Measurements from ENCODE around the gene MBNL2.

MBNL2 gene

DNA sequence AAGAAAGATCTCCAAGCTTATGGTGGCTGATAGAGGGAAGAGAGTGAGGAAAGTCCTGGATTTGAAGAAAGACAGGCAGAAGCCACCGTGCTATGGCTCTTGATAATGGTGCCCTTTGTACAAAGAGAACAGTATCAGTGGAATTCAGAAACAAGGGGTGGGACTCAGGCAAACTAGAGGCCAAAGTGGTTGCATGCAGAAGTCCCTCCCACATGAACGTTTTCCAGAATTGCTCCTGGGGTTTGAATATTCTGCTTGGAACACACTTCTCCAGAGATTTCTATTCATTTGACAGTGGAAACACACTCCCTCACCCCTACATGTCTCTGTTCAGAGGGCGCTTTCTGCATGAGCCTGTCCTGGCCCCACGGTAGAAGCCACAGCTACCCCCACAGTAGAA is 10.1 kb upstream of the MBNL2 start:
- DNase-seq, result no peak

DNA sequence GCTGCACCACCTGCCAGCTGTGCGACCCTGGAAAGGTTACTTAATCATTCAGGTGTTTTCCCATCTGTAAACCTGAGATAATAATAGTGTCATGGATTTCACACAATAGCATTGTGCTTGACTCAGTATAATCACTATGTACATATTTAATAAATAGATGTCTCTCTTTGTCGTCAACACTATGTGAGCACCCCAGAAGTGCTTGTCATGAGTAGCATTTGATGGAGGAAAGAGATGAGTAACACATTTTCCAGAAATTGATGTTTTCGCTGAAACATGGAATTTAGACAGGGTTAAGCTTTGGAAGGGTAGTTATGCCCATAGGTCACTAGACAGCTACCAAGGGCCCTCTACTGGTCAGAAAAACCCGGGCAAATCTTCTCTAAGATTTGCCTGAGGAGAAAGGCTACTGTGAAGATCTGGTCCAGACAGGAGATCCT is 9.5 kb upstream of the MBNL2 start:
- DNase-seq, result no peak

DNA sequence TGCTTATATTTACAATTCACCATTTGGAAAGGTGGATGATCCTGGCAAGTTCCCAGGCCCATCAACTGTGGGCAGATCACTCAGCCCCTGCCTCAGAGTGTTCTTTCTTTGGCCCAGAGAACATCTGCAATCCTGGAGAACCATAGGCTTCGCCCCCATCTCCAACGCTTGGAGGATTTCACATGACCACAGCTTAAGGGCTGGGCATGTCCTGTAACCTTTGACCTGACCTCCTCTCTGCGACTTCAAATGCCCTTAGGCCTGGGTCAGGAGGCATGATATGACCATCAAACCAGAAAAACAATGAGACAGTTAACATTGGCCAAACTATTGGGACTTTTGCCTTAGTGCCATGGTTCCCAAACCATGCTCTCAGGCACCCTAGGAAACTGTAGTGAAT is 7.2 kb upstream of the MBNL2 start:
- DNase-seq, result no peak

DNA sequence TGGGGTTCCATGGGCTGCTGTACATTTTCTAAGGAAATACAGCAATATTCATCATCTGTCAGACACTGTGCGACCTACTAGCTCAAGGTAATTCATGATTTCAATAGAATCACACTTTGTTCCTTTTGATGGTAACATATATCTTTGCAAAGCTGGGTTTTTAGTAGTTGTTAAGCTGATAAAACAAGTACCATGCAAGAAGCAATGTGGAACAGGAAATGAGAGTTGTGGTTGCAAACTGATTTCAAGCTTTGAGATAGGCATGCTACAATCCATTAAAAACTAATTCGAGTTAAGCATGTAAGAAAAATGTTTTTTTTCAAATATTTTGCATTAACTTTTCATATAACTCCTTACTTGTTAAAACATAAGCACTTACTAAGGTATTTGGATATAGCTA is 6.8 kb upstream of the MBNL2 start:
- DNase-seq, result no peak

DNA sequence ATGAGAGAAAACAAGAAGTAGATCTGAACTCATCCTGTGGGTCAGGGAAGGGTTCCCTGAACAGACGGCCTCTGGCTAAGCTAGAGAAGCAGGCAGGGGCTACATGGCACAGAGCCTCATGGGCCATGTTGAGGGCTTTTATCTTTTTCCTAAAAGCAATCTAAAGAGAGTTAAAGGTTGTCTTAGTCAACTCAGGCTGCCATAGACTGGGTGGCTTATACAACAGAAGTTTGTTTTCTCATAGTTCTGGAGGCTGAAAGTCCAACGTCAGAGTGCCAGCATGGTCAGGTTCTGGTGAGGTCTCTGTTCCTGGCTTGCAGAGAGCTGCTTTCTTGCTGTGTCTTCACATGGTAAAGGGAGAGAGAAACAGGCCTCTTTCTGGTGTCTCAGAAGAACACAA is 2.9 kb upstream of the MBNL2 start:
- DNase-seq, result no peak

DNA sequence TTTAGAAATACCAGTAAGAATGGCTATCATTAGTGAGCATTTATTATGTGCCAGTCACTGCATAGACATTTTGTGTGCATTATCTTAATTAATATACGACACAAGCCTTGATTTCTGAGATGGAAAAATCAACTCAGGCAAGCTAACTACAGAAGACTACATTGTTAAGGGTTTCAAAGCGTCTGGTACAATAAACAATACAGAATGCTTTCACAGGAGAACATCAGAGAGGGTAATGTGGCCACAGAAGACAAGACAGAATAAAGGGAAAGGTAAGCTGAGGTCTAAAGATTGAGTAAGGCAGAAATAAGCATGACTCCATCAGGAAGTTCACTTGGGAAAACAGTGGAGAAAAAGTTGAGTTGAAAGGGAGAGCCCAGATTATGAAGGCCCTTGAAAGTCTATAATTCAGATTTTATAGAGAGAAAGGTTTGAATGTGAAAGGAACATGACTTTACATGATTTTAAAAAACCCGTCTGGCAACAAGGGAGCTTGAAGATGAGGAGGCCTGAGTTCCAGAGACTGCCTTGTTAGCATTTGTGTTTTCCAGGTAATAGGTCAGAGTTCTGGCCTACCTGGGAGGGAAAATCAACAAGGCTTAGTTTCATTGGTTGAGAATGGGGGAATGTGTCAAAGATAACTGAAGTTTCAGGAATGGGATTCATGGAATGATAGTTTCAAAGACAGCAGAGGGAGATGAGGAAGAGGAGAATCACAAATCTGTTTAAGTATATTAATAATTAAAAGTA is 1.8 kb upstream of the MBNL2 start:
- DNase-seq, result no peak

DNA sequence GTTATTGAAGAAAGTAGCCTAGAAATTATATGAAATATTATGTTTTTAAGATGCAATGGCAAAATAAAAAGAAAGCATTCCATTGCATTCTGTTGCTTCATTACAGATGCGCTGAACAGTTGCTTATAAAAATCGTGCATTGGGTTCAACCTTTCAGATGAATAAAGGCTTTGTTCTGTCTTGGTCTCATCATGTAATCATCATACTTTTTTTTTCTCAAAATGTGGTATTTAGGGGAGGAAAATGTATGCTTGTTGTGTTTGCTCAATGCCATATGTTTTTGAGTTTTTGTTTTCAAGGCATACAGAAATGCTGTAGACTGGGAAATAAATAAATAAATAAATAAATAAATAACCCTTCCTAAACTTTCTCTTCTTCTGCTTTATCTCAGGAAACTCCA is 1.1 kb upstream of the MBNL2 start:
- no peak for DNase-seq

DNA sequence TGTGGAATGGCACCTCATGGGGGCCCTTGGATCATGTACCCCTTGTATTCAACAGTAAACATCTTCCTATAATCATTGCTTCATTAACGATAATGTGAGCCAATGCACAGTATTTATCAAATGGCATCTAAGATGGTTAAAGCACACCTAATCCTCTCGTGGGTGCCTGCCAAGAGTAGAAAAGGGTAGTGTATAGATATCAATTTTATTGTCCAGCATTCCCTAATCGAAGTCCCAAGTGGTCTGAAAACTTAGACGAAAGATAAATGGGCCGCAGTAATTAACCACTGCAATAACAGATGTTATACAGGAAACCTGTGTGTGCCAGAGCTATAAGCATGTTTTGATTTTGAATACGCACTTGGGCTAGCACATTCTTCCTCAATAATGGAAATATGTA is 667 bp upstream of the MBNL2 start:
- no peak for DNase-seq

DNA sequence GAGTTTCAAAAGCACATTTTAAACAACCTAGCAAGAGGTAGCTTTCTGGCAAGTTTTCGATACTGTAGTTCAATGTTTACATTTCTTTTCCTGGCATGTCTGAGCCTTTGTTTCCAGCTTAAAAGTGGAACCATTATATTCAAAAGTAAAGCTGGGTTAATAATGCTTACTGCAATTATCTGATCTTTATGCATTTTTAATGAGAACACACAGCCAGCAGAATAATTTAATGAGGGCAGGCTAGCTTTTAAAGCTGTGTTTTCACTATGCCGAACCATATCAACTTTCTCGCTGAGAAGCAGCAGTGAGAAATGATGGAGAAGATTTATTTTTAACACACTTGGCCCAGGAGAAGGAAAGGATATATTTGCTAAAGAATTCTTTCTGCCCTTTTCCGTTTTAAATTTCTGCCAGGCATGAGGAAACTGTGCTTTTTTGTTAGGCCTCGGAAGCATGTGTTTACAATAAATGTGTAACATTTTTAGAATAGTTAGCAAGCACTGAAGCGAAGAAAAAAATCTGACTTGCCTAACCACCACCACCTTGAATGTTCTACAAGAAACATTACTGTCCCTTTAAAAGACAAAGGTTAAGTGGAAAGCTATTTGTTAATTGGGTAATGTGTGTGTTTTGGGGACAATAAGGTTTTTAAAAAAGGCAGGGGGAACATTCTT is 1.0 kb downstream of the MBNL2 start:
- no peak for DNase-seq

DNA sequence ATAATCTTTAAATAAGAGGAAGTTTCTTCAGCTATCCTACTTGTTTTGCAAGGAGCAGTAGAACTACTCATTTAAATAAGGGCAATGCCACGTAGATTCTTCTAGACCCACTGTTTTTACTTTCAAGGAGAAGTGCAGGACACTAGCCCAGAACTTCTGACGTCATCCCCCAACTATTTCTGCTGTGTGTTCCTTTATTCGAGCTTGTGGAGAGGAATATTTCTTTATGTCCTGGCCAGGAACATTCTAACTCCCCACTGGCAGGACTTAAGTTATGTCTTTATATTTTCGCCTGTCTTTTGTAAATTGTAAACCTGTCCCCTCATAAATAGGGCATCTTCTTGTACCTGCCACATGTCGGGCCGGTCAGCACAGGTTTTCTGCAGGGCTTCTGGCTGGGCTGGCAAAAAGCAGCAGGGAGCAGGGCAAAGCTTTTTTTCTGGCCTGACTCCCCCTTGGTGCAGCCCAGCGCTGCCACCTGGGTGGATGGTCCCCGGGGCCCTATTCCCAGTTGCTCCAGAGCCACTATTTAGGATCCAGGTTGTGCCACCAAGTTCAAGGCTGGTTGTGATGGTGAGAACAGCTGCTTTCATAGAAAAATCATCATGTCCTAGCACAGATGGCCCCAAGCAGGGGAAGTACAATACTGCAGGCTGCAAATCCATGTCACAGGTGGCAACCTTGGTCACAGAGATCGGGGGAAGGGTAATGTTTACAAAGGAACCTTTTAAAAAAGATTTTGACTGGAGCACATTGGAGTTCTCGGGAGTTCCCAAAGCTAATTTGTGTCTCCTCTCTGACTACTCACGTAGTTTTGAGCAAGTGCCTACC is 1.8 kb downstream of the MBNL2 start:
- DNase-seq, result no peak

DNA sequence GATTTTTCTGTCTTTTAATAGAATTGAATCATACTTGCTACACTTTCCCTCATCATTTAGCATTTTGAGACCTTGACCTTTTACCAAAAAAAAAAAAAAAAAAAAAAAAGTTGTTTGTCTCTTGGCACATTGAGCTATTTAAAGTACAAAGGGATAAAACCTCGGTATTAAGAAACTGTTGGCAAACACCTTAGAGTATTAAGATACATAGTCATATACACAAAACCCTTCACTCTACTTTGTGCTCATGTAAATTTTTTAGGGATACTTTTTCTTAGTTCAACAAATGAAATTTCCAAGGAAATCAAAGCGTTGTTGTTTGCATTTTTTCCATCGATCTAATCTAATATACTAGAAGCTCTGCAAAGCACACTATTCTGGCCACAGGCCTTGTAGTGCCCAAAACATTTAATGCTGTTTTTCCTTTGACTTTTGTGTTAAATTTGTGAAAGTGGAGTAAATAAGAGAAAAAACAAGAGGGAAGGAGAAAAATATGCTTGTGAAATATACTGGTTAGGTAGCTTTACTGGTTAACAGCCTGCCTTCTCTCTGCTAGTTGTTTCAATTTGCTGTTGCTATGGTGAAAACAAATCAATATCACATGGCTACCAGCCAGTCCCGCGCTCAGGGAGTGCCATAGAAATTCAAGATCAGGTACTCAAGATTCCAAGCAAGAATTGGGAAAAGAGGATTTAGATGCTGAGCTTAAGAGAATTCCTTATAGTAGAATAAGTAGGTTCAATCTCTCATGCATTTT is 2.6 kb downstream of the MBNL2 start:
- DNase-seq, result peak; percentile 32

DNA sequence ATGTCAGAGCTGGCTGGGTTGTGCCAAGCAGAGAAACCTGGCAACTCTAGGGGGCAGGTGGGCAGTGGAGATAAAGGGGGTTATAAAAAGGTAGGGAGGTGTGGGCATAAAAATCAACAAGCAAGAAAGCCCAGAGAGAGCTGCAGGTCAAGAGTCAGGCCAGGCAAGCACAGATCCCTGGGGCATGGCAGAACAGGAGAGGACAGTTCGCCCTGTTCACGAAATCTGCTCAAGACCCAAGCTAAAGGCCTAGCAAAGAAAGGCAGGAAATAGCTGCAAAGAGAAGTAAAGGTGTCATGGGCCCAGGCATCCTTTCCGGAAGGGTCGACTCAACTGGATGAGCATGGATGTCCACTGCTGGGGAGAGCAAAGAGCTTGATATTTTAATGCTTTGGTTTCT is 3.4 kb downstream of the MBNL2 start:
- DNase-seq, result no peak

DNA sequence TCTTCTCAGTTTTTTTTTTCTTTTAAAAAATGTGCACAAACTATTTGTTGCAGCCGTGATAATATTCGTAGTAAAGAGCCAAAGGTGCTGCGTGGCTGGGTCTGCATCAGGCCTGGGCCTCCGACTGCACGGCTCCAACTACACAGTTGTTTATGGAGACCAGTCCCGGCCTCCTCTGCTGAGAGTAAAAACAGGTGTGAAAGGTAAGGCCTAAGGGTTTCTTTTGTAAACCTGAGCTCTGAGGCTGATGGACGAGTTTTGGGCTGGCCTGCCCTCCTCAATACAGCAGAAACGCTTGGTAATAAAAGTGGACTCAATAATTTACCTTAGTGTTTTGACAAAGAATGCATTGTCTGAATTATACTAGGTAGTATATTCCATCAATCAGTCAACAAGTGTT is 3.9 kb downstream of the MBNL2 start:
- no peak for DNase-seq

DNA sequence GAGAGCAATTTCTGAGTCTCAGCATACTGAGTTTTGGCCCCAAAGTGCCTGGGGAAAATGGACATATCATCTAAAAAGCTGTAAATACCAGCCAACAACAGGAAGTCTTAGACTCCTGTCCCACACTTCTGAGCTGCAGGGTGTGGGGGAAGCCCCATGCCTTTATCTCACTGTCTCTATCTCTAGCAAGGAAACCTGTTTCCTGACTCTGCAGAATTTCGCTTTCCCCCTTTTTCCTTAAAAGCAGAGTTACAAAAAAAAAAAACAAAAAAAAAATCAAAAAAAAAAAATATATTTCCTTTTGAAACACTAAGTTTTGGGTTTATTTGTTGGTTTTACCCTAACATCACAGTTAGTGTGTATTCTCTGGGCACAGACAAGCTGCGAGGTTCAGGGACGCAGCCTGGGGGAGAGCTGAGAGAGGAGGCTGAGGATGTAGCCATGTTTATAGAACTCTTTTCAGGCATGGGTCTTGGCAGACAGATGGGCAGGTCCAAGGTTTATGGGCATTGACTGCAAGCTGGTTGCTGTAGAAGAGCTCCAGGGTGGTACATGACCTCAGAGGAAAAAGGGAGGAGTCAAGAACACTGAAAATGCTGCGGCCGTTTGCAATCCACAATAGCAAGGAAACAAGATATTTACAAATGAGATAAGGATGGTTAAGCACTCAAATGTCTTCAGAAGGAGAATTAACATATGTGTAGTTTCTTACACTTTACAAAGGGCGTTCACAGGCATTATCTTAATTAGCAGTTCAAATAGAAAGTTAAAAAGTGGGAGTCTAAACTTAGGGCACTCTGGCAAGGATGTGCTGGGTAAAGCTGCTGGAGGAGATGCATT is 4.9 kb downstream of the MBNL2 start:
- DNase-seq, result peak; percentile 29

DNA sequence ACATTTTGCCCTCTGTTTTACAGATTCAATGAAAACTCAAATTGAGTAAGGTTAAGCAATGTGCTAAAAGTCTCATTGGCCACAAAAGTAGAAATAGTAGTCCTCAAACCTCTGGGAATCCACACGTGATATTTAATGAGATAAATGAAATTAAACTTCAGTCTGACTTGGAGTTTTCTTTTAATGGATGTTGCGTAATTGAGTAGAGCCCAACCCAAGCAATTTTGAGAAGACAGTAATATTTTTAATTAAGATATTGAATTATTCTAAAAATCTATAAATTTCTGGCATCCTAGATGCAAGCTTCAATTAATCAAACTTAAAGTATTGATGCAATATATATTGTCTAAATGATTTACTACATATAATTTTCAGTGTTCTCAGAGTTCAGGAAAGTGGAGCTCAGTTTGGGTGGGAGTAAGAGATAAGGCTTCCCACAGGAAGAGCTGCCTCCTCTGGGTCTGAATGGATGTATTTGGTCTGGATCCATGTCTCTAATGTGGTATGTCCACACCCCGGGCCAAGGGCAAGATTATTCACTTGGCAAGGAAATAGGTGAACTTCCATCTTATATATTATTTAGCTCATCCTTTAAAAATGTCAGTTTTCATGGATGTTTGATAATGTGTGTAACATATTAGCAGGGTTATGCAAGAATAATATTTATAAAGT is 6.9 kb downstream of the MBNL2 start:
- DNase-seq, result no peak

DNA sequence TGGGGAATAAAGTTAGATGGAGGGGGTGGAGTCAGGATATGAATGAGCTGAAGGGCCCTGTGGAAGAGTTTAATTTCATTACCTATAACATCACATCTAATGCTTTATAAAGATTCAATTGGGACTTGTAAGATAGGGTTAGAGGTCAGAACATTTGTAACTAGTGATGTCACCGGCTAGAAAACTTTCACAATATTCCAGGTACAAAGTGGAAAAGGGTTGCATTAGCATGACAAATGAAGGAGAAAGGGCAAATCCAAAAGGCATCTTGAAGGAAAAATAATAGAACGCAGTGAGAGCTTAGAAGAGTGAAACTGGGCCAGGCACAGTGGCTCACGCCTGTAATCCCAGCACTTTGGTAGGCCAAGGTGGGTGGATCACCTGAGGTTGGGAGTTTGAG is 7.6 kb downstream of the MBNL2 start:
- no peak for DNase-seq

DNA sequence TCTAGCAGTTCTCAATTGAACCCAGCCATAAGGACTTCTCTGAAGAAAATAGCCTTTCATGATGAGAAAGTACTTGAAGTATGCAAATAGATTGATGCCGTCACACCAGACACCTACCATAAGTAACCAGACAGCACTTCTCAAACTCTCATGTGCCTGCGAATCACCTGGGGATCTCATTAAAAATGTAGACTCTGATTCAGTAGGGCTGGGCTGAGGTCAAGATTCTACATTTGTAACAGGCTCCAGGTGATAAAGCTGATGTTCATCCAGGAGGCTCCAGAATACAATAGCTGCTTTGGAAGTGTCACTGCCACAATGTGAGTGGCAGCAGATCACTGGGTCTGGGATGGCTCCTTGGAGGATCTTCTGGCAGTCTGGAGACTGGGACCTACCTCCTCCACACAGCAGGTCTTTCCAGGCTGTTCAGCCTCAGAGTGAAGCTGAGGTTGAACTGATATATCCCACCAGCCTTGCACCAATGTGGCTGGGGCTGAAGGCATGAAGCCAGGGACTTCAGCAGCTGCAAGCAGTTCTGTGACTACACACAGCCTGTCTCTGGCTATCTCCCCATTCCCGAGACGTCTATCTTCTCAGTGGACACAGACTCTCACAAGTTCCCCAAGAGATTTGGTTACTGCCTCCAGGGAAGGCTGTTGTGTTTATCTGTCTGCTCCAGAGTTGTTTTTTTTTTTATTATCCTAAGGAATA is 9.1 kb downstream of the MBNL2 start:
- no peak for DNase-seq

DNA sequence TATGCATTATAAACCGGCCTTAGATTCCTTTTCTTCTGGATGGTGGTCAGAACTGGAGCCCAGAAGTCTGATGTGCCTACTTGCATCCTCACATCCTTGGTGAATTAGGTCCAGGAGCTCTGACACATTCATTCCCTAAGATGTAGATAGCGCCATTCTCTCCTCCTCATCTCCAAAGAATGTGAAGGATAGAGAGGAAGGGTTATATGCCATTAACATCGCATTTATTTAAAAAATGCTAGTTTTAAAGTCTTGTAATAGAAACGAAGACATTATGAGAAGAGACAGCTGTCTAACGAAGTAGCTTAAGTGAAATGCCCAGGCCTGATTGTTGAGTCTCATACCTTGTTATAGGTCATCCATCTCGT is 9.7 kb downstream of the MBNL2 start:
- DNase-seq, result no peak

DNA sequence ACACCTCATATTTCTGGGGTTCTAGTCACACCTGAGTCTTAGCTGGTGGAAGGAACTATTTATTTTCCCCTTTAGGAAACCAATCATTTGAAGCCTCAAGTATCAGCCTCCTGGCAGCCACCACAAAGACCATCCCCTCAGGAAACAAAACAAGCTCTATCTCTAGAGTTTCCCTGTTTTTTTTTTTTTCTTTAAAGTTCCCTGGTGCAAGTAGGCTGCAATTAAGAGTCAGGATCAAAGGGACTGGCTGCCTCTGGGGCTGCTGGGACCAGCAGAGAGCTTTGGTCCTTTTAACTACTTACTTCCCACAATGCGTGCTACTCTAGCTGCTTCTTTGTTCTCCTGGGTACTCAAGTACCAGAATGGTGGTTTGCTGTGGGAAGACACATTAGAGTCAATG is 11.4 kb downstream of the MBNL2 start:
- no peak for DNase-seq

DNA sequence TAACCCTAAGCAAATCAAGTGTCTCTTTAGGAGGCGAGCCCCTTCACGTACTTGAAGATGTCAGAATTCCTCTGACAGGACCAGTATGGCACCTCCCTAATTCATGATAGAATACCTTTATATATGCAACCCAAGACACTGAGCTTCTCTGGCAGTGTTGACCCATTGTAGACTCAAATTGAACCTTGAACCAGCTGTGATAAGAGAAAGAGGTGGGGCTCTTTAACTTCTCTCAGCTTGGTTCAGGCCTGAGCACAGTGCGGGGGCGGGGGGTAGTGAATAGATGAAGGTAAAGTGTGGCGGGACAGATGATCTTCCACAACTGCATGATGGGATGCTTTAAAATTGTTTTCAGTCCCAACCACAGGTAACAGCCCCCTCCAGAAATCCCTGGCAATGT is 12.1 kb downstream of the MBNL2 start:
- no peak for DNase-seq

DNA sequence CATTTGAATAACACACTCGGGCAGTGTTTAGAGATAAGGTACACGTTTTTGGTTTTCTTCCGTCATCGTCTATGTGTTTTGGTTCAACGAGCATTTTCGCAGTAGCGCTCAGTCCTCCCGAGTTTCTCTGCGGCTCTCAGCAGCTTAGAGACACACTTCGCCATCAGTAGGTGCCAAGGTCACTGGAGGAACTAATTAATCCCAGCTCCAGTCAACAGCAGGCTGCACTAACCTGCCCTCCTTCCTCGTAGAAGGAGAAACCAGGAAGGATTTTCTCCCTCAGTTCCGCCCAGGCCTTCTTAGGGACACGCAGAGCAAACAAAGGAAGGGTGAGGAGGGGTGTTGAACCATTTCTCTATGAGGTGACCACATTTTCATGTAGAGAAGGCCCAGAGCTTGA is 12.6 kb downstream of the MBNL2 start:
- DNase-seq, result no peak

All from activated CD4-positive, alpha-beta T cell treated with anti-CD3 and anti-CD28 coated beads, Interleukin-2, amount 50 U/mL, for 1 hour (primary cell).